Left lobe of liver (tissue), 2 donors: ENCODE data around the gene ASGR1. TPM values are rescaled to one million over a fixed set of nuclear protein-coding genes. Genes with fewer than 3 reads are reported as not detected.
A peak's percentile ranks its signal among the peaks of the same experiment; 100 is the strongest.
"Not testable (repeated sequence)": the region's sequence is repeated elsewhere in the genome, so short reads cannot be mapped to it uniquely, and the experiment has no call there.

Experiments used
- ATAC-seq: fragments of 200-7000 bp; cut with Tn5 transposase; one replicate; pipeline ENCODE4 v1.9.1; 2020; ENCODE audit warnings: mild to moderate bottlenecking, moderate library complexity
- DNase-seq: peaks from one replicate; pipeline ENCODE4 v3.0.0-alpha.2; 2020; ENCODE audit warnings: low spot score
- total RNA-seq: library from RNA; stranded (reverse); gene quantifications from one replicate; pipeline ENCODE4 v1.2.1, GENCODE V29; 2021
- donor health status: DM: no; HTN: no; CAD: no; lungs with moderate emphysema.
- donor health status: DM: no; HTN: yes; CAD: no.

Gene ASGR1
- total RNA-seq, 1 donor from 2014 or later: 526 TPM

DNA sequence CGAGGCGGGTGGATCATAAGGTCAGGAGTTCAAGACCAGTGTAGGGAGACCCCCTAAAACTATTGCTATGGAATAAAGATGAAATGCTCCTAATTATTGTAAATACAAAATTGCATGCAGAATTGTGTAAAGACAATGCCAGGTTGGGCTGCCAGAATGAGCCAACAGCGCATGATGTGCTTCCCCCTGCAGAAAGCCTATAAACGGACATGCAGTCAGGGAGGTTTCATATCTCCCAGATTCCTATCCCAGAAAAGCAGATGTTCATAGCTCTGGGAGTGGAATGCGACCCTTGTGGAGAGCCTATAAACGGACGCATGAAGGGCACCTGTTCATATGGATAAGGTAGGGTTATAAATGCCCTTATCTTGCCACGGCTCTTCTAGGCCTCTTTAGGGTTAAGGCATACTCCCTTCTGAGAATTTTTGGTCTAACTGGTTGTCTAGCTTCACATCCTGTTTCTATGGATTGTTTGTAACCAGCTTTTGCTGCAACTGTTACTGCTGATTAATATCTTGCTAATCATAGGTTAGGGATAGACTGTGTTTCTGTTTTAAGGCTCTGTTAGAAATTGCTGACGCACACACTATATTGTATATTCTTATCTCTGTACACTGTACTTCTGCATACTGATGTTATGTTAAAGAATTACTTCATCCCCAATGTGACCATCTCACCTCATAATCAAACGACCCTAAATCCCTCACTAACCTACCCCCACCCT, 10.2 kb downstream of the ASGR1 start:
- not testable (repeated sequence) for ATAC-seq, DNase-seq

DNA sequence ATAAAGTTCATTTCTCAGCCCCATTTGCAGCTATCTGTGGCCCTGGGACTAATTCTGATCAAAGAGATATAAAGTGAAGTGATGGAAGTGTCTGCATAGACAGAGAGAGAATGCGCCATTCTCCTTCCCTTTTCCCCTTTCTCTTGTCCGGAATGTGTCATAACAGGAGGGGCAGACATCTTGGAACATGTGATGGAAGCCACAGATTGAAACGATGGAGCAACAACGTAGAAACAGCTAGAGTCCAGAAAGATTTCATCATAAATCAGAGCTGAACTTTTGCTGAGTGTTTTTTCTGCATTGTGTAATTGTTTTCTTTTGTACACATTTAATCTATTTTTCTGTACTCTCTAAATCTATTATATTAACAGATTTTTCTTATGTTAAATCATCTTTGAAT, 11.3 kb downstream of the ASGR1 start:
- ATAC-seq (peak; percentile 69), DNase-seq (peak; percentile 68)

DNA sequence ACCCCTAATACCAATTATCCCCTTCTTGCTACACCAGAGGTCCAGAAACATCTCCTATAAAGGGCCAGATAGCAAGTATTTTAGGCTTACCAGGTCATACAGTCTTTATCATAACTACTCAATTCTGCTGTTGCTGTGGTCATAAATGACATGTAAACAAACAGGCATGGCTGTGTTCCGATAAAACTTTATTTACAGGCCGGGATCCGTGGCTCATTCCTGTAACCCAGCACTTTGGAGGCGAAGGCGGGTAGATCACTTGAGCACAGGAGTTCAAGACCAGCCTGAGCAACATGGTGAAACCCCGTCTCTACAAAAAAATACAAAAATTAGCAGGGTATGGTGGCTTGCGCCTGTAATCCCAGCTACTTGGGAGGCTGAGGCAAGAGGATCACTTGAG, 12.3 kb downstream of the ASGR1 start:
- ATAC-seq (no peak), DNase-seq (no peak)

DNA sequence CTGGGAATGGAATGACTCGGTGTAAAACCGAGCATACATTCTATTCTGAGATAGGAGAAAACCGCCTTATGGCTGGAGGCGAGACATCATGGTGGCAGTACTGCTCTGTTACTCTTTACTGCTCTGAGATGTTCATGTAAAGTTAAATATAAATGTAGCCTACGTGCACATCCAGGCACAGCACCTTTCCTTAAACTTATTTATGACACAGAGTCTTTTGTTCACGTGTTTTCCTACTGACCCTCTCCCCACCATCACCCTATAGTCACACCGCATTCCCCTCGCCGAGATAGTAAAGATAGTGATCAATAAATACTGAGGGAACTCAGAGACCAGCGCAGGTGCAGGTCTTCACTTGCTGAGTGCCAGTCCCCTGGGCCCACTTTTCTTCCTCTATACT, 19.6 kb downstream of the ASGR1 start:
- not testable (repeated sequence) for DNase-seq, ATAC-seq

DNA sequence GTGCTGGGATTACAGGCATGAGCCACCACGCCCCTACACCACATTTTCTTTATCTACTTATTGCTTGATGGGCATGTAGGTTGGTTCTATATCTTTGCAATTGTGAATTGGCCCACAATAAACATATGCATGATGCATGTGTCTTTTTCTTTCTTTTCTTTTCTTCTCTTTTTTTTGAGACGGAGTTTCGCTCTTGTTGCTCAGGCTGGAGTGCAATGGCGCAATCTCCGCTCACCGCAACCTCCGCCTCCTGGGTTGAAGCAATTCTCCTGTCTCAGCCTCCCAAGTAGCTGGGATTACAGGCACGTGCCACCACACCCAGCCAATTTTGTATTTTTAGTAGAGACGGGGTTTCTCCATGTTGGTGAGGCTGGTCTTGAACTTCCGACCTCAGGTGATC, 20.7 kb downstream of the ASGR1 start:
- not testable (repeated sequence) for ATAC-seq, DNase-seq

DNA sequence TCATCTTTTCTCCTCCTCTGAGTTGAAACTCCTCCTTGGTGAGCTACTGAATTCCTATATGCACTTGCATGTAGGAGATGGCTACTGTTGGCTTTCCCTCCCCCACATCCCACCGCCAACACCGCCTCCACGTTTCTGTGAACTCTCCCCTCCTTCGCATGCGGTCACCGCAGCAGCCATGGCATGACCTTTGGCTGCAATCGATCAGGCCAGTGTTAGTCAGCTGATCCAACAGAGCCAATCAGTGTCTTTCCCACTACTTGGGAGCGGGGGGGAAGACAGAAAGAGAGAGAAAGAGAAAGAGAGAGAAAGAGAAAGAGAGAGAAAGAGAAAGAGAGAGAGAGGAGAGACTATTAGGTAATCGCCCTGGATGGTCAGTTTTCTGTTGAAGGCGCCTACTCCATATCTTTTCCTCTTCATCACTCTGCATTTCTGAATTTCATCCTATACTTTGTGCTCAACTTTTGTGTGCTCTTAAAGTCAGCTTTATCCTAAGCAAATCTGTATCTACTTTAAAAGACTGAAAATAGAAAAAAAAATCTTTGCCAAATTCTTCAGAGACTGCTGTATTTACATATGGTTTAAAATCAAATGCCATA, 22.7 kb downstream of the ASGR1 start:
- DNase-seq: peak; percentile 91
- peak; percentile 98 for ATAC-seq

DNA sequence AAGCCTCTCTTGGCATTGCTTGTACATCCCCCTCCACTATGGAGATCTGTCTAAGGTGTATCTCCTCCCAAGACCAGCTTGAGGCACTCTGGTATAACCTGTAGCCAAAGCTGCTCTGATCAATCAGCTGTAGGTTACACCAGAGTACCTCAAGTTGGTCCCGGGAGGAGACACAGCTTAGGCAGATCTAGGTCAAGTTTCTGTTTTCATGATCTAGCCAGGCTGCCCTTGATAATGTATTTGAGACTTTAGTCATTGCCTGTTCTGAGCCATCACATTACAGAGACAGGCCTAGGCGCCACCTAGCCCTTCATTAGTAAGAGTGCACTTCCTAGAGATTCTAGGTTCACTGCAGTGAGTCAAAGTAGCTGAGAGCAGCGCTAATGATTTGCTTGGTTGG, 31.4 kb downstream of the ASGR1 start:
- DNase-seq (no peak), ATAC-seq (peak; percentile 30)

DNA sequence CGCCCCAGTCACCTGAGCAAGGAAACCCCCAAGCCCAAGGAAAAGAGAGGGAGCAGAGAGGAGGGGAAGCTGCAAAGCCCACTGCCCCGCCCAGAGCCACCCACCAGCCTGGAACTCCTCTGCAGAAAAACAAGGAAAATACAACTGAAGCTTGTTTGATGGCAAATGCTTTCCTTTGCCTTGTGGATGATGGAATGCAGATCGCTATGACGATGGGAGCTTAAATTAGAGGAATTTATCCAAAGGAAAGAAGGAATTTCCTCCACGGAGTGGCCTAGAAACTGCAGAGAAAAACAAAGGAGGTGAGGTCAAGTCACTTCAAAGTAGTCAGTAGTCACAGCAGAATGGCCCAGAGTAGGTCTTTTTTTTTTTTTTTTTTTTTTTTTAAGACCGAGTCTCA, 33.1 kb downstream of the ASGR1 start:
- ATAC-seq (no peak), DNase-seq (no peak)

DNA sequence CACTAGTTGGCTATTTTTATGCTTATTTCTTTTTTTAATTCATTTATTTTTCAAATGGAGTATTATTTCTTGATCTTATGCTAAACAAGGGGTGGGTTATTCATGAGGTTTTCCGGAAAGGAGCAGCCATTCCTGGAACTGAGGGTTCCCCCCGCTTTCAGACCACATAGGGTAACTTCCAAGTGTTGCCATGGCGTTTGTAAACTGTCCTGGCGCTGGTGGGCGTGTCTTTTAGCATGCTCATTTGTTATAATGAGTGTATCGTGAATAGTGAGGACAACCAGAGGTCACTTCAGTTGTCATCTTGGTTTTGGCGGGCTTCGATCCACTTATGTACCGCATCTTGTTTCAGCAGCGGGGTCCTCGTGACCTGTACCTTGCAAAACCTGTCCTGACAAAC, 35.0 kb downstream of the ASGR1 start:
- ATAC-seq: no peak
- no peak for DNase-seq

DNA sequence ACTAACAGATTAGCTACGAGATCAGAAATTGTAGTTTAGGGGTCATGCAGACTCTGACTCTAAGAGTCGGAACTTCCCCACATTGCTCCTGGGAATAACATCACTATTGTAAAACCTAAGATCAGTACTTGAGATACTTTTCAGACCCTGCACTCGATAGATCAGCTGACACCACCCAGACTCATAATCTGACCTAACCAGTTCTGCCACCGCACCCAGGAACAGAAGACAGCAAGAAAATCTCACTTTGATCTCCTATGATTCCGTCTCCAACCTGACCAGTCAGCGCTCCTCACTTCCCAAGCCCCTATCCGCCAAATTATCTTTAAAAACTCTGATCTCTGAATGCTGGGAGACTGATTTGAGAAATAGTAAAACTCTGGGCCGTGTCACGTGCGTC, 37.3 kb downstream of the ASGR1 start:
- ATAC-seq: no peak
- DNase-seq: no peak

DNA sequence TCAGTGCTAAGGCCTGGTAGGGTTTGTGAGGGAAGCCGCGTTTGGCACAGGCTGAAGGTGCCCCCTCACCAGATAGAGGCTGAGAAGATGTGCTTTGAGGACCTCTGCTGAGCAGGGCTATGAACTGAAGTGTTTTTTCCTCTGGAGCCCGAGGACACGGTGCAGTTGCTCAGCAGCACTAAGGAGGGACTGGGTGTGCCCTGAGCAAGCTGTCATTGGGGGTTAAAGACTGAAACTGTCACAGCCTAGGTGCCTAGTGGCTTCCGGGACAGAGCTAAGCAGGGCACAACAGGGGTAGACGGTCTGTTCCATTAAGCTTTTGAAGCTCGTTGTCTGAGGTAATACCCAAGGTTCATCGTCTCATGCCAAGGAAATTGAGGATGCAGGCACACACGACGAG, 39.8 kb downstream of the ASGR1 start:
- no peak for DNase-seq
- no peak for ATAC-seq

DNA sequence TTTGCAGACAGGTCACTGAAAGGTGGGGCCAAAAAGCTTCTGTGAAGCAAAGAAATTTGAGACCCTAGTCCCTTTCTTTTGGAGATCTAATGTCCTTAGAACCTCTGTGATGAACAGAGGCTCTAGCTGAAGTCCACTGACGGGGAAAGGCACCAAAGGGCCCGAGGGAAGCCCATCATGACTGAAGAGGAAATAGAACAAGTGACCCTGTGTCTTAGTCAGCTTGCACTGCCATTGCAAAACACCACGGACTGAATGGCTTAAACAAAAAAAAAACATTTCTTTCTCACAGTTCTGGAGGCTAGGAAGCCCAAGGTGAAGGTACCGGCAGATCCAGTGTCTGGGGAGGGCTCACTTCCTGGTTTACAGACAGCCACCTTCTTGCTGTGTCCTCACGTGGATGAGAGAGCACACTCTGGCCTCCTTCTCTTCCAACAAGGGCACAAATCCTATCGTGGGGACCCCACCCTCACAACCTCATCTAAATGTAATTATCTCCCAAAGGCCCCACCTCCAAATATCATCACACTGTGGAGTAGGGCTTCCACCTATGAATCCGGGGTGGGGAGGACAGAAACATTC, 40.3 kb downstream of the ASGR1 start:
- no peak for DNase-seq
- no peak for ATAC-seq

DNA sequence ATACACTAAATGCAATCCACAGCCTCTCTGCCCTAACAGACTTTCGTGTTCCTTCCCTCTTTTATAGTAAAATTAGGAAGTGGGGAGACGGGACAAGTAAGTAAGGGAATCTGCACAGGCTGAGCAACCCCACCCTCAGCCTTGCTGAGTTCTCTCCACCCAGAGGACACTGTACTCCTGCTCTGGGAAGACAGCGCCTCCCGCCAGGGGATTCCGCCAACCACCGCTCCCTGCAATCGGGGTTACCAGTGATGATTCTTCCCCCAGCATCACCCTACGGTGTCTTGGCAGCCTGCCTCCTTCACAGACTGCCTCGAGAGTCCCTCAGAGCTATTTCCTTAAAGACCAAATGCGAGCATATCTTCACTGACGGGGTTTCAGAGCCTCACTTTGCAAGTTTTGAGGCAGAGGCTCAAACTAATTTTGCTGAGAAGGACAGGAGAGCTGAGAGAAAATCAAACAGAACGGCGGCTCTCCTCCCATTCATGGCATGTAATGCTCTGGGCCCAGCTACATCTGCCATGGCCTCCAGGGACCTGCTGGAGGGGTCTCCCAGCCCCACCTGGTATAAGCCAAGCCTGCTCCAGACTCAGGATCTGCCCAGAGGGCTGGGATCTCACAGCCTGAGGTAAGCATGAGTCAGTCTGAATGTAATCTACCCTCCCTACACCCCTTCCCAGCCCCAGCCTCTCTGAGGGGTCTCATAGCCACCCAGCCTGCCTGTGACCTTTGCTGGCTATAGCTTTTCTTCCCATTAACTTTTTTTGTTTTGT, 41.8 kb downstream of the ASGR1 start:
- ATAC-seq: no peak
- no peak for DNase-seq

DNA sequence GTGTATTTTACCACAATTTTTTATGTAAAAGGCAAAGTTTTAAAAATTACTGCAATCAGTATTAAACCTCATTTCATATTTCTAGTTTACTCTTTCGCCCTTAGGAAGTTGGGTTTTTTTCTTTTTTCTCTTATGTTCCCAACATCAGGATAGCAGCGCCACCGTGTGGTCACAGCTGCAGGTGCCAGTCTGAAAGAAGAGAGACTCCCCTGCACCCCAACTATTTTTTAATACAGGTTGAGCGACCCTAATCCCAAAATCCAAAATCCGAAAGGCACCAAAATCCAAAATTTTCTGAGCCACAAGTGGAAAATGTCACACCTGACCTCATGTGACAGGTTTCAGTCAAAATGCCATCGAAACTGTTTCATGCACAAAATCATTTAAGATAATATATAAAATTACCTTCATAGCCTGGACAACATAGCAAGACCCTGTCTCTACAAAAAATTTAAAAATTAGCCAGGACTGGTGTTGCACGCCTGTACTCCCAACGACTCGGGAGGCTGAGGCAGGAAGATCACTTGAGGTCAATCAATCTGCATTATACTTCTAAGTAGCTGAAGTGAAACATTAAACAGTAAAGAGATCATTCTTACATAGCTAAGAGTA, 42.8 kb downstream of the ASGR1 start:
- ATAC-seq: peak; percentile 73

DNA sequence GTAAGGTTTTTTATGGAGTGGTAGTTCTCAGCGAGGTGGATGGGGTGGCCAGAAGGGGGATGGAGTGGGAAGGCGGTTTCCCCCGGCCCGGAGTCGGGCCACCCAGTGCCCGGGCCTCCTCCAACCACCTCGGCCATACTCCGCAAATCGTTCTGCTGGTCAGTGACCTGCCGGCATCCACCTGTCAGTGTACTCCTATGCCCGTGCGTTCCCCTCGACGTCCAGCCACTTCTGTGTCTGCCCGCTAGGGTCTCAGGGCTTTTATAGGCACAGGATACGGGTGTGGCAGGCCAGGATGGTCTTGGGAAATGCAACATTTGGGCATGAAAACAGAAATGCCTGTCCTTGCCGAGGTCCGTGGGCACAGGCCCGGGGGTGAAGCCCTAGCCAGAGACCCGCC, 45.3 kb downstream of the ASGR1 start:
- DNase-seq: no peak
- ATAC-seq: no peak

More for the DNA sequence above, 42.8 kb downstream of the ASGR1 start:
- peak; percentile 73 for DNase-seq

DNA sequence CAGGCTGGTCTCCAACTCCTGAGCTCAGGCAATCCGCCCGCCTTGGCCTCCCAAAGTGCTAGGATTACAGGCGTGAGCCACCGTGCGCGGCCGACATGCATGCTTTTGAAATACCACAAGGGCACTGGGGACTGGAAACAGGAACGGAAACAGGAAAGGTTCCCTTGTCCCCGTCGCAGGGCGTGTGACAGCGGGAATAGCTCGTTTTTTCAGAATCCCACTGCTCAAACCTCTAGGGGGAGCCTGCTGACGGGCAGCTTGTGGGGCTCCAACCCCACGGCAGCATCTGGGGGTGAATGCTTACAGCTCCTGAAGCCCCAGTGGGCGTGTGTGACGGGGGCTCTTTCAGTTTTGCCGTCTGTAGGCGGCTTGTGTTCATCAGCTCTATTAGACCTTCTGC, 45.7 kb downstream of the ASGR1 start:
- DNase-seq (no peak), ATAC-seq (no peak)

DNA sequence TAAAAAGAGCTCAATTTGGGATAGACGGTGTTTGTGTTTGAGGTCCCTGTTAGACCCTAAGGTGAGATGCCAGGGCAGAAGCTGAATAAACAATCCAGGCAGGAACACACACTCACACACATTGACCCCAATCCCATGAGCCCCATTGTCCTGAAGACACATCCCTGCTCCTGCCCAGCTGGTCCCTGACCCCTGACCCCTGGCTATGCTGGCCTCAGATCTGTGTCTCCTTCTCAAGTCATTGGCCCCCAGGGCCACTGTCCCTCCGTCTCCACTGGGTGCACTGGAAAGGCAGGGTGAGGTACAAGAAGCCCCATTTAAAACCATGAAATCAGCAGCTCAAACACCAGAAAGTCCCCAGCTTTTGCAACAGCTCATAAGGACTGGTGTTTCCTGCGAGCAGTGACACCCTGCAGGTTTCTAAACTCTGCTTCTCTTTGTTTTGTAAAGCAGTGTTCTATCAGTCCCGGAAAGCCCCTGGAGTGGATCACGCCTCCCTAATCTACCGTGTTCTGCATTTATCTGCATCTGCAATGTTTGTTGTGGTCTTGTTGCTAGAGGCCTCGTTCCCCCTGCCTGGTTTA, 46.6 kb downstream of the ASGR1 start:
- peak; percentile 47 for ATAC-seq

DNA sequence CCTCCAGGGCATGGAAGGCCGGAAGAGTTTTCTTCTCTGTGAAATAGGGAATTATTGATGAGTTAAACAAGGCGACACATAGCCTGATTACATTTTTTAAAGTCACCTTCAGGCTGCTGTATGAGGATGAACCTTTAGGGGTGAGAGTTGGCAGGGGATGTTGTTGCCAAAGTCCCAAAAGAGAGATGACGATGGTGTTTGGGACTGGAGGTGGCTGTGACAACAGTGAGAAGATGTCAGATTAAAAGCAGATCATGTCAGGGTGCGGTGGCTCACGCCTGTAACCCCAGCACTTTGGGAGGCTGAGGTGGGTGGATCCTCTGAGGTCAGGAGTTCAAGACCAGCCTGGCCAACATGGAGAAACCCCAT, 47.8 kb downstream of the ASGR1 start:
- DNase-seq: no peak
- ATAC-seq: no peak

More for the DNA sequence above, 46.6 kb downstream of the ASGR1 start:
- DNase-seq: peak; percentile 59

DNA sequence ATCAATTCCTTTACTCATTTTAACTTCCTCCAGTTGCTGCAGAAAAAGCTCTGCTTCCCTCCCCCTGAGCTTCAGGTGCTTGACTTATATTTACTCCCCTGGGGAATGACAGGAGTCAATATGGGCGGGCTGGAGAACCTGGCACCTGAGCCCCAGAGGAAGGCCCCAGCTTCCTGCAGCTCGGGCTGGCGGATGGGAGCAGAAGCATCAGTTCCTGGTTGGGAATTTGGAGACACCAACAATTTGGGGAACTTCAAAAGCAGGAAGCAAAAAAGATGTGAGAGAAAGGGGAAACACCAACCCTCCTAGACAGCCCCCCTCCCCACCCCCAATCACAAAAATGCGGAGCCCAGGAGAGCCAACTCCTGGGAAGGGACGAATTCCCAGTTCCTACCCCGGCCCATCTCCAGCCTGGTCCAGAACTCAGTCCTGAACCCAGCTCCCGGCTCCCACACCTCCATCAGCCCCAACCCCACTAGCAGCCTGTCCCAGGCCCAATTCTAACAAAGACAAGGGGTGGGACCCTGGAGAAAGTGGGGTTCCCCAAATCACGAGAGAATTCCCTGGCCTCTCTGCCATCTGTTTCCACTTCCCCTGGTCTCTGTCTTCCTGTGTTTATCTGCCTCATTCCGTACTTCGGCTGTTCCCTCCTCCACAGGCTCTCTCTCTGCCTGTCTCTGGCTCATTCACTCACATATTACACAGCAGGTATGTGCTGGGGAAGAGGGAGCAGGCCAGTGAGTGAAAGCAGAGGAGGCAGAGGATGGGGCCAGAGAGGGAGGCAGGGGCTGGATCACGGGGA, 48.3 kb downstream of the ASGR1 start:
- ATAC-seq: no peak
- DNase-seq: no peak

DNA sequence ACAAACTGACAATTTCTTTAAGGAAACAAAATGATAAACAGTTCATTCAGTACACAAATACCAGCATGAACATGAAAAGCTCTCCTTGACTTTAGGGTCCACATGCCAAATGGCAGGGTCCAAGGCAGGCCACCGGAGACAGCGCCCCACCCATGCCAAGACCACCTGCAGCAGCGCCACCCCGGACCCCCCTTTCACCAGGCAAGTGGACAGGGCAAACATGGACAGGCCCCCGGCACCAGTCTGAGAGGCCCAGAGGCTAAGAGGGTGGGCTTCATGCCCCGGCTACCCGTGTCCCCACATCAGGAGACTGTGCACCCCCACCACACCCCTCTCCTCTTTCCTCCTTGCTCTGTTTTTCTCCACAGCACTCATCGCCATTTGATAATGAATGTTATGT, 49.9 kb downstream of the ASGR1 start:
- ATAC-seq: no peak
- DNase-seq: no peak
